B cell (primary cell): ENCODE results near the gene CARNS1. TPM values are rescaled to one million over a fixed set of nuclear protein-coding genes. Genes with fewer than 3 reads are reported as not detected.

Experiments
- ATAC-seq: fragments of 200-7000 bp; cut with Tn5 transposase; one replicate; pipeline ENCODE4 v1.10.0; 2021; ENCODE audit warnings: low read depth, mild to moderate bottlenecking, moderate number of reproducible peaks, moderate library complexity
- CTCF ChIA-PET: fragments of 350-600 bp; sonication (Branson Sonifier 250); formaldehyde crosslinking; loops from one replicate; lab custom pipeline; 2021; ENCODE audit warnings: antibody characterized with exemption, inconsistent platforms; lab: Charles Lee
- POLR2A ChIA-PET: fragments of 350-600 bp; sonication (Branson Sonifier 250); formaldehyde crosslinking; loops from one replicate; lab custom pipeline; 2021; ENCODE audit warnings: antibody characterized with exemption; lab: Charles Lee
- DNase-seq: peaks from one replicate; pipeline ENCODE4 v3.0.0; 2013
- H2AFZ ChIP-seq: 2 replicates; pipeline ENCODE4 v1.6.1; 2012; ENCODE audit warnings: mild to moderate bottlenecking, low read depth, low read length; ENCODE audit not compliant: insufficient read depth, poor library complexity, severe bottlenecking
- H3K27ac ChIP-seq, 2 donors: 1 replicate in 1 of 2; 2 replicates in 1 of 2; pipeline ENCODE4 v1.5.1; 2012 to 2013; ENCODE audit warnings: low read length in 2 of 2, mild to moderate bottlenecking in 2 of 2, moderate library complexity in 1 of 2
- H3K27me3 ChIP-seq, 4 experiments: fragments of 200-600 bp in 1 of 4; sonication (generic) in 1 of 4; replicated peaks in 1 of 4; 1 replicate in 2 of 4; 2 replicates in 2 of 4; pipeline versions ENCODE4 v1.6.1 to v1.7.0; 2013 to 2016; ENCODE audit warnings: low read length in 3 of 4, mild to moderate bottlenecking in 2 of 4, mixed read lengths in 1 of 4, moderate library complexity in 1 of 4; ENCODE audit not compliant: insufficient read depth in 4 of 4, control insufficient read depth in 3 of 4; ENCODE audit errors: control extremely low read depth in 1 of 4
- H3K36me3 ChIP-seq, 2 experiments: replicated peaks in 1 of 2; 1 replicate in 1 of 2; 2 replicates in 1 of 2; pipeline versions ENCODE4 v1.6.1 to v1.7.1; 2013; ENCODE audit warnings: low read length in 1 of 2; ENCODE audit not compliant: insufficient read depth in 2 of 2, control insufficient read depth in 1 of 2; ENCODE audit errors: control extremely low read depth in 1 of 2, extremely low read depth in 1 of 2
- H3K4me1 ChIP-seq, 2 donors: fragments of 200-600 bp in 1 of 2; sonication (generic) in 1 of 2; 1 replicate in 1 of 2; 2 replicates in 1 of 2; pipeline versions ENCODE4 v1.5.1 to v1.6.1; 2013 to 2017; ENCODE audit warnings: low read length in 2 of 2; ENCODE audit not compliant: control insufficient read depth in 2 of 2, insufficient read depth in 2 of 2
- H3K4me2 ChIP-seq: replicated peaks from 2 replicates; pipeline ENCODE3; 2012; ENCODE audit warnings: mild to moderate bottlenecking, low read depth, low read length; ENCODE audit not compliant: poor library complexity, severe bottlenecking
- H3K4me3 ChIP-seq, 5 experiments: fragments of 200-600 bp in 1 of 5; sonication (generic) in 1 of 5; 1 replicate in 3 of 5; 2 replicates in 2 of 5; pipeline versions ENCODE4 v1.5.1 to v1.7.0; 2011 to 2016; ENCODE audit warnings: low read length in 4 of 5, mild to moderate bottlenecking in 4 of 5, low read depth in 2 of 5, control low read depth in 1 of 5, moderate library complexity in 1 of 5; ENCODE audit not compliant: insufficient read depth in 1 of 5; ENCODE audit errors: control extremely low read depth in 1 of 5, extremely low read depth in 1 of 5
- H3K79me2 ChIP-seq: fragments of 200-600 bp; sonication (generic); one replicate; pipeline ENCODE4 v1.6.0; 2016; ENCODE audit warnings: low read length; ENCODE audit not compliant: control insufficient read depth, insufficient read depth
- H3K9ac ChIP-seq: fragments of 200-600 bp; sonication (generic); 2 replicates; pipeline ENCODE4 v1.6.1; 2017; ENCODE audit warnings: mild to moderate bottlenecking, low read length, moderate library complexity
- H3K9me3 ChIP-seq, 3 donors: one replicate each; pipeline versions ENCODE4 v1.6.1 to v1.7.1; 2013; ENCODE audit warnings: low read length in 2 of 3; ENCODE audit not compliant: control insufficient read depth in 2 of 3, insufficient read depth in 1 of 3; ENCODE audit errors: control extremely low read depth in 1 of 3
- H4K20me1 ChIP-seq: 2 replicates; pipeline ENCODE4 v1.6.0; 2012; ENCODE audit warnings: mild to moderate bottlenecking, low read length; ENCODE audit not compliant: insufficient read depth, control insufficient read depth, poor library complexity, severe bottlenecking
- H3K27ac Mint-ChIP-seq: one replicate; pipeline ENCODE4 v1.8.0; 2021; ENCODE audit warnings: mixed read lengths
- H3K27me3 Mint-ChIP-seq: one replicate; pipeline ENCODE4 v1.8.0; 2021; ENCODE audit warnings: mixed read lengths
- H3K4me1 Mint-ChIP-seq: one replicate; pipeline ENCODE4 v1.8.0; 2021; ENCODE audit warnings: mixed read lengths
- H3K4me3 Mint-ChIP-seq: one replicate; pipeline ENCODE4 v1.8.0; 2021; ENCODE audit warnings: mixed read lengths
- H3K9me3 Mint-ChIP-seq: one replicate; pipeline ENCODE4 v1.8.0; 2022; ENCODE audit warnings: mixed read lengths; ENCODE audit not compliant: insufficient read depth
- CTCF ChIP-seq: fragments of 200-600 bp; IDR thresholded peaks from one replicate; pipeline ENCODE4 v1.8.0; 2022; ENCODE audit warnings: antibody characterized with exemption, mild to moderate bottlenecking
- EZH2 ChIP-seq: IDR thresholded peaks from 2 replicates; pipeline ENCODE4 v1.6.1; 2012; ENCODE audit warnings: borderline replicate concordance, low read depth, mild to moderate bottlenecking, moderate library complexity, low read length; ENCODE audit not compliant: insufficient read depth, poor library complexity, severe bottlenecking
- WGBS: methylation state at CpG from one replicate; pipeline ENCODE4 v1.1.5; 2013; ENCODE audit warnings: missing lambda C conversion rate; ENCODE audit not compliant: insufficient coverage; 5-methylcytosine and 5-hydroxymethylcytosine counted together
- intact Hi-C: fragments of 100-400 bp; cut with micrococcal nuclease; formaldehyde crosslinking; loops from one replicate; pipeline ENCODE4 v1.10.0; 2022
- polyA plus RNA-seq: library from polyadenylated mRNA; depleted of rRNA; stranded (reverse); fragments of >200 nt; gene quantifications from 2 replicates; pipeline ENCODE4 v1.2.3, GENCODE V29; 2012
- total RNA-seq, 2 donors: library from RNA; stranded (reverse); fragments of 120-200 nt in 1 of 2; gene quantifications; 1 replicate in 1 of 2; 2 replicates in 1 of 2; pipeline versions ENCODE4 v1.2.3 to v1.2.4, GENCODE V29; 2013 to 2022

Gene CARNS1
- total and polyA plus RNA-seq, 2 donors (not counting 1 experiment from before 2014, with no cell fraction given) = 24.1 to 41.1 TPM

DNA sequence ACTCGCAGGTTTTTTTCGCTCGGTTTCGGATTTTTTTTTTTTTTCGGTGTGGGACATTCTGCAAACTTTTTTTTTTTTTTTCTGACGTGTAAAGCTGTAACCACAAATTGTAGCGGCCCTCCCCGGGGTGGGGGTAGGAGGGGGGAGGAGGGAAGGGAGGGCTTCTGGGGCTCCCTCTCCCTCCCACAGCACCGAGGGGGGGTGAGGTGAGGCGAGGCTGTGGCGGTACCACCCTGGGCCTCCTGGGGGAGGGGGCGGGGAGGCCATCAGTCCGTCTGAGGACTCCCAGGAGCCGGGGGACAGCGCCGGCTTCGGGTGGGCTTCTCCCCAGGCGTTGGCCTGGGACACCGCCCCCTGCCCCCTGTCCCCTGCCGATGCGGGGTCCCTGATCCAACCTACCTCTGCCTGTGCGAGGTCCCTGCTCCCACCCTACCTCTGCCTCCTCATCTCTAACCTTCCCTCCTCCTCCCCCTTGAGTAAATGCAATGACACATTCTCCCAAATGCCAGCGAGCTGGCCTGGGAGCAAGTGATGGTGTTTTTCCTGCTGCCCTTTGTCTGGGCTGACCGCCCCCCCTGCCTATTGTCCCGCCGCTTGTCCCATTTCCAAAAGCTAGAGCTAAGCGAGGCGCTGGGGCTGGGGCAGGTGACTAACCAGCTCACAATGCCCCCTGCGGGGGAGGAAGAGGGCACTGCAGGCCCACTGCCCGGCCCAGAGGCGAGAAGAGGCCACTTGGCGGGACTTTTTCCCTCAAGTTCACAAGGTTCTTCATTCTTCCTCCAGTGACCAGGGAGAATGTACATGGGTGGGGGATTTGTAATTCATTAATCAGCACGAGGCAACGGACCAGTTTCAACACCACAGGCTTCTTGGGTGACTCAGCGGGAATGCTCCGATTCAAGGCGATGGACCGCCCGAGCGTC is 41.6 kb upstream of the CARNS1 start:
- TF ChIP-seq CTCF = peak; percentile 66
- TF ChIP-seq EZH2 = no peak
- peak overlapping the region; percentile 98 for H3K27ac Mint-ChIP-seq
- Histone ChIP-seq H3K9me3 (no peaks in the 10 kb centered on the region), H3K27ac (peak overlapping the region; percentile 41 to 89), H4K20me1 (peaks cover 34% of the 10 kb centered on the region), H3K4me3 (peak overlapping the region in 4 of 5 experiments; percentile 48 to 95 (median 76)), H3K4me1 (peaks cover 42 to 47% of the 10 kb centered on the region in 2 donors), H3K27me3 (no peaks in the 10 kb centered on the region), H3K9ac (peak overlapping the region; percentile 88), H3K79me2 (peaks cover 42% of the 10 kb centered on the region), H3K36me3 (peaks cover 0 to 3% of the 10 kb centered on the region in 2 experiments), H3K4me2 (peak overlapping the region; percentile 93), H2AFZ (peak overlapping the region; percentile 71)
- no peaks in the 10 kb centered on the region for H3K27me3 Mint-ChIP-seq
- 5% methylated on average over 29 of the region's 40 CpGs for WGBS
- H3K4me3 Mint-ChIP-seq = peak overlapping the region; percentile 94
- peak; percentile 75 for ATAC-seq
- CTCF ChIA-PET = interaction anchor here (0.6 to 42.2 kb wide), 6 partner anchors 2 to 120 kb away, joined by 3 to 2379 read pairs (median 3); partner anchors contain the start of genes CLCF1, POLD4 and RAD9A
- peak; percentile 90 for DNase-seq
- H3K4me1 Mint-ChIP-seq = peaks cover 52% of the 10 kb centered on the region
- intact Hi-C loops = loop anchor here (1.0 kb wide), 4 partner anchors 7 to 134 kb away; partner anchors contain the start of genes CDK2AP2 and POLD4
- no peaks in the 10 kb centered on the region for H3K9me3 Mint-ChIP-seq
- POLR2A ChIA-PET = interaction anchor here (0.6 to 14.2 kb wide), 31 partner anchors 7 to 1070 kb away, joined by 3 to 323 read pairs (median 6); partner anchors contain the start of genes ANKRD13D, POLD4, PPP1CA and PTPRCAP
